ENCODE data around the gene ZCCHC3.
A peak's percentile ranks its signal among the peaks of the same experiment; 100 is the strongest.

Gene ZCCHC3

DNA sequence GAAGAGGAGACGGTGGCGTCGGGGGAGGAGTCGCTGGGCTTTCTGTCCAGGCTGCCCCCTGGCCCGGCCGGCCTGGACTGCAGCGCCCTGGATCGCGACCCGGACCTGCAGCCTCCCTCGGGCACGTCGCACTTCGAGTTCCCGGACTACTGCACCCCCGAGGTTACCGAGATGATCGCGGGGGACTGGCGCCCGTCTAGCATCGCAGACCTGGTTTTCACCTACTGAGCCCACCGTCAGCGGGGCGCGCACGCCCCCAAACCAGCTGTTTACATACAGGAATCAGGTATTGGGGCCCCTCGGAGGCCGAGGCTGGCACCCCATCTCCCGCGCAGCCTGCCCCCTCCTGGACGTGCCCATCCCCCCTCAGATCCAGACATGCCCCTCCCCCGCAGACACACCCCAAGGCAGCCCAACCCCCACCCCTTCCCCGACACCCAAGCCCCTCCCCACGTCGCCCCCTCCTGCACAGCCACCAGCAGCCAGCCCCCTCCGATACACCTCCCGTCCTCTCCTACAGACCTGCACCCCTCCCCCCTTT, 29.3 kb downstream of the ZCCHC3 start:
- H3K27ac ChIP-seq = peak overlapping the region; percentile 96
- ChIA-PET POLR2A (ENCODE audit: low non-redundant PET) (no interaction called here), CTCF (interaction anchor here (0.5 to 0.6 kb wide), 2 partner anchors 147 to 152 kb away, joined by 3 to 5 read pairs; no protein-coding TSS in a partner anchor)
- TF ChIP-seq CTCF (conservative IDR thresholded peaks at IDR 0.05; ENCODE audit: low read depth) = no peak
- no peak for DNase-seq (ENCODE audit: low spot score)

DNA sequence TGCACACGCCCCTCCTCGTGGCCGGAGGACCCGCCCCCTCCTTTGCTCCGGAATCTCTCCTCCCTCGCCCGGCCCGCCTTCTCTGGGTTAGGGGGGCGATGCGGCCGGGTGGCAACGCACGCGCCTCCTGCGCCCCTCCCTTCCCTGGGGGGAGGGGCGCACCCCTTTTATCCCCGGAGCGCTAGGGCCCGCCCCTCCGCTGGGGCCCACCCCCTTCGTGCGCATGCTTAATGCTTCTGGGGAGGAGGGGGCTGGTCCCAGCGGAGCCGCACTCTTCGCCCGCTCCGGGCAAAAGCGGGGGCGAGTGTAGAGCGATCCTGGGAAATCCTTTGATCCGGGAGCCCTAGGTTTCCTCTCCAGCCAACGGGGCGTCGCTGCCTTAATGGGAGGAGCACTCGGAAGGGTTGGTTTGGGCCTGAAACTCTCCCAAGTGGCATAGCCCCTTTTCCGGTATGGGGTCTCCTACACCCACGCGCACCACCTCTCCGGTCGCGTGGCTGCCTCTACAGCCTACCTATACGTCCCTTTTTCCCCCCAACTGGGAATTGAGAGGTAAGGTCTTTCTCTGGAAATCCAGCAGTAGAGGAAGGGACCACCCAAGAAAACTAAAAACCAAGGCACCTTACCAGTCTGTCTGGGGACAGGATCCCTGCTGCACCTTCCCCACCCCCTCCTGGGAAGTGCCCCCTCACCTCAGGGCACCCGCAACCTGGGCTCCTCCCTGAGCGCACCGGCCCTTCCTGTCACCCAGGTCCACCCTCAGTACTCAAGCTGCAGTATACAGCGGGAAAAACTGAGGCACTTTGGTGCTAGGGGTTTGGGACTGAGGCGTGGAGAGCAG, 30.0 kb downstream of the ZCCHC3 start:
- TF ChIP-seq CTCF (conservative IDR thresholded peaks at IDR 0.05; ENCODE audit: low read depth) = no peak
- CTCF ChIA-PET = no interaction called here
- POLR2A ChIA-PET (ENCODE audit: low non-redundant PET) = no interaction called here
- peak; percentile 97 for DNase-seq (ENCODE audit: low spot score)
- peak overlapping the region; percentile 96 for H3K27ac ChIP-seq

- CTCF ChIA-PET = interaction anchor here (0.6 to 3.2 kb wide), 2 partner anchors 8 to 63 kb away, joined by 3 to 13 read pairs; no protein-coding TSS in a partner anchor
- TF ChIP-seq CTCF (conservative IDR thresholded peaks at IDR 0.05; ENCODE audit: low read depth) = no peak
- H3K27ac ChIP-seq = peak overlapping the region; percentile 96
- DNase-seq (ENCODE audit: low spot score) = no peak
- POLR2A ChIA-PET (ENCODE audit: low non-redundant PET) = interaction anchor here (0.6 to 0.7 kb wide), 4 partner anchors 19 to 505 kb away, joined by 3 to 7 read pairs (median 4); no protein-coding TSS in a partner anchor
Measured at GRCh38 chr20:328027-328974, 30.9 kb downstream of the ZCCHC3 start.

DNA sequence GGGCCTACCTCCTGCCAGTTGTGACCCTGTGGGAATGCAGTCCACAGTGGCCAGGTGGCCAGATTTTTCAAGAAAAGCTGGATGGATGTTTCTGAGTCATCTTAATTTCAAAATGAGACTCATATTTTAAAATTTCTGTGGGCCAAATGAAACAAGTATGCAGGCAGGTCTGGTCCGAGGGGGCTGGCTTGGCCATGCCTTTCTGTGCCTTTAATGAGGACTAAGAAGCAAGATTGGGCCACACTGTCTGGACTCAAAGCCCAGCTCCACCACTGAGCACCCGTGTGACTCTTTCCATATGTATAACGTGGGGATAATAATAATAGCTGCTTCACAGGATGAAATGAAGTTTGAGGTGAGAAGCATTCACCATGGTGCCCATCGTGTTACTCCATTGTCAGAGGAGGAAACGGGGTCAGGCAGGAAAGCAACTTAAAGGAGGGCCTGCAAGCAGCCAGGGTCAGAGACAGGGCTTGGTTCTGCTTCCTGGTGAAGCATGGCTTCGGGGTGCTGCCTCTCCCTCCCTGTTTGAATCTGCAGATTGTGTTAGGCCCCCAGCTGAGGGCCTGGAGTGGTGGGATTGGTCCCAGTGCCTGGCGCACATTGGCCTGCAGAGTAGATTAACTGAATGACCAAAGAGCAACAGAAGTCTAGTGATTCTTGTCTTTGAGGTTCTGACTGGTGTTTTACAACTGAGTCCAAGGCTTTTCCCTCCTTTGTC, 31.8 kb downstream of the ZCCHC3 start:
- CTCF ChIA-PET = interaction anchor here (2.2 to 3.2 kb wide), 2 partner anchors 51 to 63 kb away, joined by 13 to 19 read pairs; no protein-coding TSS in a partner anchor
- DNase-seq (ENCODE audit: low spot score) = no peak
- peak overlapping the region; percentile 96 for H3K27ac ChIP-seq
- TF ChIP-seq CTCF (conservative IDR thresholded peaks at IDR 0.05; ENCODE audit: low read depth) = no peak
- POLR2A ChIA-PET (ENCODE audit: low non-redundant PET) = interaction anchor here (0.6 to 0.7 kb wide), 4 partner anchors 20 to 504 kb away, joined by 3 to 7 read pairs (median 4); no protein-coding TSS in a partner anchor

GRCh38 chr20:329851-330232, 32.5 kb downstream of the ZCCHC3 start:
- peak overlapping the region; percentile 96 for H3K27ac ChIP-seq
- CTCF ChIA-PET = interaction anchor here (0.8 to 3.2 kb wide), 5 partner anchors 10 to 64 kb away, joined by 3 to 19 read pairs (median 13); no protein-coding TSS in a partner anchor
- POLR2A ChIA-PET (ENCODE audit: low non-redundant PET) = no interaction called here
- DNase-seq (ENCODE audit: low spot score) = no peak
- no peak for TF ChIP-seq CTCF (conservative IDR thresholded peaks at IDR 0.05; ENCODE audit: low read depth)

All from RWPE1 (cell line).